HepG2 (cell line): Measurements from ENCODE around the gene TOP1. TPM values are rescaled to one million over a fixed set of nuclear protein-coding genes. Genes with fewer than 3 reads are reported as not detected.

Source experiments
- ARNT ChIP-seq: fragments of 450-650 bp; IDR thresholded peaks from 2 replicates; pipeline ENCODE4 v1.6.1; 2017
- BORCS8-MEF2B ChIP-seq: sonication (generic); formaldehyde crosslinking; IDR thresholded peaks from 2 replicates; pipeline ENCODE4 v1.8.0; 2022; ENCODE audit warnings: mild to moderate bottlenecking, missing genetic modification reagents
- ELF3 ChIP-seq: IDR thresholded peaks from 2 replicates; pipeline ENCODE4 v1.6.1; 2016; ENCODE audit warnings: missing genetic modification reagents, missing compliant biosample characterization
- FOXK1 ChIP-seq: sonication (generic); formaldehyde crosslinking; IDR thresholded peaks from 2 replicates; pipeline ENCODE4 v1.4.0; 2020; ENCODE audit warnings: low read depth, missing genetic modification reagents, borderline replicate concordance
- HNF4G ChIP-seq, 2 experiments: sonication (generic) in 1 of 2; formaldehyde crosslinking in 1 of 2; IDR thresholded peaks; 2 replicates each; pipeline versions ENCODE4 v1.4.0 to v1.6.1; 2011 to 2020; ENCODE audit warnings: borderline replicate concordance in 2 of 2, low read depth in 2 of 2, mild to moderate bottlenecking in 2 of 2, low read length in 1 of 2, missing genetic modification reagents in 1 of 2, moderate library complexity in 1 of 2
- HOXA5 ChIP-seq: sonication (generic); formaldehyde crosslinking; IDR thresholded peaks from 2 replicates; pipeline ENCODE4 v1.4.0; 2020; ENCODE audit warnings: missing genetic modification reagents
- IRF2 ChIP-seq: IDR thresholded peaks from 2 replicates; pipeline ENCODE4 v1.6.1; 2018; ENCODE audit warnings: missing genetic modification reagents, missing compliant biosample characterization
- MTF2 ChIP-seq: sonication (generic); formaldehyde crosslinking; IDR thresholded peaks from 2 replicates; pipeline ENCODE4 v1.5.0; 2020; ENCODE audit warnings: missing genetic modification reagents, borderline replicate concordance
- RFXAP ChIP-seq: sonication (generic); formaldehyde crosslinking; IDR thresholded peaks from 2 replicates; pipeline ENCODE4 v1.4.0; 2020; ENCODE audit warnings: missing genetic modification reagents, borderline replicate concordance
- SALL1 ChIP-seq: sonication (generic); formaldehyde crosslinking; IDR thresholded peaks from 2 replicates; pipeline ENCODE4 v1.8.0; 2022; ENCODE audit warnings: mild to moderate bottlenecking, missing genetic modification reagents
- SOX6 ChIP-seq, 2 experiments: fragments of 450-650 bp in 1 of 2; sonication (generic) in 1 of 2; formaldehyde crosslinking in 1 of 2; IDR thresholded peaks; 2 replicates each; pipeline versions ENCODE4 v1.4.0 to v1.6.1; 2017 to 2020; ENCODE audit warnings: antibody characterized with exemption in 1 of 2, mild to moderate bottlenecking in 1 of 2, missing genetic modification reagents in 1 of 2
- SRF ChIP-seq: IDR thresholded peaks from 2 replicates; pipeline ENCODE4 v1.6.1; 2011; ENCODE audit warnings: mild to moderate bottlenecking, low read depth, low read length, moderate library complexity
- SUZ12 ChIP-seq: fragments of 150-350 bp; IDR thresholded peaks from 2 replicates; pipeline ENCODE4 v1.6.1; 2014; ENCODE audit warnings: low read depth, low read length
- SYNCRIP ChIP-seq: fragments of 200-400 bp; formaldehyde crosslinking; IDR thresholded peaks from 2 replicates; pipeline ENCODE4 v1.6.1; 2018; ENCODE audit warnings: mild to moderate bottlenecking, low read depth, low read length; ENCODE audit not compliant: insufficient read depth
- TOE1 ChIP-seq: sonication (generic); formaldehyde crosslinking; IDR thresholded peaks from 2 replicates; pipeline ENCODE4 v1.4.0; 2020; ENCODE audit warnings: mild to moderate bottlenecking, missing genetic modification reagents
- ZFP1 ChIP-seq: IDR thresholded peaks from 2 replicates; pipeline ENCODE4 v1.6.1; 2016
- ZNF205 ChIP-seq: IDR thresholded peaks from 2 replicates; pipeline ENCODE4 v1.6.1; 2018; ENCODE audit warnings: missing biosample characterization, missing genetic modification reagents
- ZNF230 ChIP-seq: sonication (generic); formaldehyde crosslinking; IDR thresholded peaks from 2 replicates; pipeline ENCODE4 v1.4.0; 2020; ENCODE audit warnings: mild to moderate bottlenecking, missing genetic modification reagents
- ZNF350 ChIP-seq: sonication (generic); formaldehyde crosslinking; IDR thresholded peaks from 2 replicates; pipeline ENCODE4 v1.4.0; 2020; ENCODE audit warnings: mild to moderate bottlenecking, low read depth, missing genetic modification reagents, borderline replicate concordance
- polyA plus RNA-seq, 8 experiments: library from polyadenylated mRNA; depleted of rRNA in 3 of 8; stranded (reverse) in 7 of 8; unstranded in 1 of 8; fragments of >200 nt; fragmentation: Illumina TruSeq in 4 of 8; extraction: Trizol in 4 of 8; gene quantifications; 2 replicates each; pipeline versions ENCODE4 v1.2.1 to v1.2.3, GENCODE V29; 2011 to 2016; ENCODE audit warnings: low read depth in 4 of 8, missing spikeins in 1 of 8, mixed read lengths in 1 of 8; ENCODE audit not compliant: insufficient read depth in 1 of 8
- total RNA-seq, 5 experiments: library from RNA; depleted of rRNA; stranded (reverse); fragments of >200 nt; fragmentation: Illumina TruSeq; extraction: Trizol; gene quantifications; 2 replicates each; pipeline ENCODE4 v1.2.3, GENCODE V29; 2016; ENCODE audit warnings: low read depth in 1 of 5
- TF ChIP-seq, protein P1 (sequence below): sonication (generic); formaldehyde crosslinking; IDR thresholded peaks from 2 replicates; pipeline ENCODE4 v1.4.0; 2020; ENCODE audit warnings: missing genetic modification reagents, borderline replicate concordance
- TF ChIP-seq, protein P2 (sequence below): sonication (generic); formaldehyde crosslinking; IDR thresholded peaks from 2 replicates; pipeline ENCODE4 v1.5.0; 2020; ENCODE audit warnings: mild to moderate bottlenecking, missing genetic modification reagents, borderline replicate concordance

The TOP1 gene
- total and polyA plus RNA-seq, 2 of the 13 experiments (the other 11 are each of a cell fraction or from before 2014, with no cell fraction given): 10.2 to 19.4 TPM

DNA sequence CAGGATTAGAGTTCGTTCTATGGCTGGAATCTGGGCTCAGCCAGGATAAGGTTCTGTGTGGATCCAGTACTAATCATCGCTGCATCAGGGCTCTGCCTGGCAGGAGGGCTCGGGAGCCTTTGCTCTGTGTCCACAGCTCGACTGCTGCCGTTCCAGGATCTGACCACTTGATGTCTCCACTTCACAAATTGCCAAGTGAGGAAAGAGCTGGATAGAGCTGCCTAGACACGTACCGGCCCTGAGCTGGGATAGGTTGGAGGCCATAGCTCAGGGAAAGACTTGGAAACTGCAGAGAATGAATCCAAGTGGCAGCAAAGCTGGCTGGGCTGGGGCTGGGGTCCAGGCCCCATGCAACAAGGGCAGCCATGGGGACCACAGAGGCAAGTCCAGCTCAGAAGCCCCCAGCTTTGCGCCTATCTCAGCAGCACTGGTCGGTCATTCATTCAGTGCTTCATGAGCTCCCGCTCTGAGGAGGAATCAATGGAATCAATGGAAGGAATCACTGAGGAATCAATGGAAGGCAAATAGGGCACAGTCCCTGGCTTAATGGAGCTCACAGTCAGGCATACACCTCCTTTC is 38.0 kb upstream of the TOP1 start (continued):
- TF ChIP-seq, protein P1, sequence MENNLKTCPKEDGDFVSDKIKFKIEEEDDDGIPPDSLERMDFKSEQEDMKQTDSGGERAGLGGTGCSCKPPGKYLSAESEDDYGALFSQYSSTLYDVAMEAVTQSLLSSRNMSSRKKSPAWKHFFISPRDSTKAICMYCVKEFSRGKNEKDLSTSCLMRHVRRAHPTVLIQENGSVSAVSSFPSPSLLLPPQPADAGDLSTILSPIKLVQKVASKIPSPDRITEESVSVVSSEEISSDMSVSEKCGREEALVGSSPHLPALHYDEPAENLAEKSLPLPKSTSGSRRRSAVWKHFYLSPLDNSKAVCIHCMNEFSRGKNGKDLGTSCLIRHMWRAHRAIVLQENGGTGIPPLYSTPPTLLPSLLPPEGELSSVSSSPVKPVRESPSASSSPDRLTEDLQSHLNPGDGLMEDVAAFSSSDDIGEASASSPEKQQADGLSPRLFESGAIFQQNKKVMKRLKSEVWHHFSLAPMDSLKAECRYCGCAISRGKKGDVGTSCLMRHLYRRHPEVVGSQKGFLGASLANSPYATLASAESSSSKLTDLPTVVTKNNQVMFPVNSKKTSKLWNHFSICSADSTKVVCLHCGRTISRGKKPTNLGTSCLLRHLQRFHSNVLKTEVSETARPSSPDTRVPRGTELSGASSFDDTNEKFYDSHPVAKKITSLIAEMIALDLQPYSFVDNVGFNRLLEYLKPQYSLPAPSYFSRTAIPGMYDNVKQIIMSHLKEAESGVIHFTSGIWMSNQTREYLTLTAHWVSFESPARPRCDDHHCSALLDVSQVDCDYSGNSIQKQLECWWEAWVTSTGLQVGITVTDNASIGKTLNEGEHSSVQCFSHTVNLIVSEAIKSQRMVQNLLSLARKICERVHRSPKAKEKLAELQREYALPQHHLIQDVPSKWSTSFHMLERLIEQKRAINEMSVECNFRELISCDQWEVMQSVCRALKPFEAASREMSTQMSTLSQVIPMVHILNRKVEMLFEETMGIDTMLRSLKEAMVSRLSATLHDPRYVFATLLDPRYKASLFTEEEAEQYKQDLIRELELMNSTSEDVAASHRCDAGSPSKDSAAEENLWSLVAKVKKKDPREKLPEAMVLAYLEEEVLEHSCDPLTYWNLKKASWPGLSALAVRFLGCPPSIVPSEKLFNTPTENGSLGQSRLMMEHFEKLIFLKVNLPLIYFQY (CRISPR knock-in tag): peak; percentile 56; the same call in 1 of the 2 replicates
- no peak for TF ChIP-seq MTF2 (CRISPR knock-in tag)
- peak; percentile 87; the same call in 1 of the 2 replicates for TF ChIP-seq ZFP1 (CRISPR knock-in tag)
- peak; percentile 93 for TF ChIP-seq IRF2
- no peak for TF ChIP-seq SOX6 (IDR thresholded peaks at IDR 0.05)
- TF ChIP-seq SOX6 (CRISPR knock-in tag; IDR thresholded peaks at IDR 0.05): peak; percentile 30; the same call in 1 of the 2 replicates
- TF ChIP-seq, protein P2, sequence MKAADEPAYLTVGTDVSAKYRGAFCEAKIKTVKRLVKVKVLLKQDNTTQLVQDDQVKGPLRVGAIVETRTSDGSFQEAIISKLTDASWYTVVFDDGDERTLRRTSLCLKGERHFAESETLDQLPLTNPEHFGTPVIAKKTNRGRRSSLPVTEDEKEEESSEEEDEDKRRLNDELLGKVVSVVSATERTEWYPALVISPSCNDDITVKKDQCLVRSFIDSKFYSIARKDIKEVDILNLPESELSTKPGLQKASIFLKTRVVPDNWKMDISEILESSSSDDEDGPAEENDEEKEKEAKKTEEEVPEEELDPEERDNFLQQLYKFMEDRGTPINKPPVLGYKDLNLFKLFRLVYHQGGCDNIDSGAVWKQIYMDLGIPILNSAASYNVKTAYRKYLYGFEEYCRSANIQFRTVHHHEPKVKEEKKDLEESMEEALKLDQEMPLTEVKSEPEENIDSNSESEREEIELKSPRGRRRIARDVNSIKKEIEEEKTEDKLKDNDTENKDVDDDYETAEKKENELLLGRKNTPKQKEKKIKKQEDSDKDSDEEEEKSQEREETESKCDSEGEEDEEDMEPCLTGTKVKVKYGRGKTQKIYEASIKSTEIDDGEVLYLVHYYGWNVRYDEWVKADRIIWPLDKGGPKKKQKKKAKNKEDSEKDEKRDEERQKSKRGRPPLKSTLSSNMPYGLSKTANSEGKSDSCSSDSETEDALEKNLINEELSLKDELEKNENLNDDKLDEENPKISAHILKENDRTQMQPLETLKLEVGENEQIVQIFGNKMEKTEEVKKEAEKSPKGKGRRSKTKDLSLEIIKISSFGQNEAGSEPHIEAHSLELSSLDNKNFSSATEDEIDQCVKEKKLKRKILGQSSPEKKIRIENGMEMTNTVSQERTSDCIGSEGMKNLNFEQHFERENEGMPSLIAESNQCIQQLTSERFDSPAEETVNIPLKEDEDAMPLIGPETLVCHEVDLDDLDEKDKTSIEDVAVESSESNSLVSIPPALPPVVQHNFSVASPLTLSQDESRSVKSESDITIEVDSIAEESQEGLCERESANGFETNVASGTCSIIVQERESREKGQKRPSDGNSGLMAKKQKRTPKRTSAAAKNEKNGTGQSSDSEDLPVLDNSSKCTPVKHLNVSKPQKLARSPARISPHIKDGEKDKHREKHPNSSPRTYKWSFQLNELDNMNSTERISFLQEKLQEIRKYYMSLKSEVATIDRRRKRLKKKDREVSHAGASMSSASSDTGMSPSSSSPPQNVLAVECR (CRISPR knock-in tag): peak; percentile 24; the same call in 1 of the 2 replicates
- TF ChIP-seq FOXK1 (CRISPR knock-in tag): 0 out of 2 replicates have a peak, but pooled peaks have one; percentile 33
- no peak for TF ChIP-seq RFXAP (CRISPR knock-in tag)
- no peak for TF ChIP-seq SUZ12
- peak; percentile 78; the same call in 1 of the 2 replicates for TF ChIP-seq ELF3 (CRISPR knock-in tag)
- TF ChIP-seq ZNF350: no peak
- TF ChIP-seq ZNF205: peak; percentile 32; the same call in 1 of the 2 replicates
- TF ChIP-seq TOE1 (CRISPR knock-in tag): no peak
- no peak for TF ChIP-seq HNF4G (IDR thresholded peaks at IDR 0.05; ENCODE audit: borderline replicate concordance, low read depth, low read length)
- TF ChIP-seq HNF4G (CRISPR knock-in tag; IDR thresholded peaks at IDR 0.05; ENCODE audit: borderline replicate concordance, low read depth): 0 out of 2 replicates have a peak, but pooled peaks have one; percentile 15
- TF ChIP-seq HOXA5: no peak
- TF ChIP-seq SYNCRIP: no peak
- TF ChIP-seq ZNF230 (CRISPR knock-in tag): peak; percentile 77; the same call in 1 of the 2 replicates
- TF ChIP-seq BORCS8-MEF2B (CRISPR knock-in tag): 0 out of 2 replicates have a peak, but pooled peaks have one; percentile 50
- no peak for TF ChIP-seq ARNT
- TF ChIP-seq SALL1 (CRISPR knock-in tag): peak; percentile 89
- TF ChIP-seq SRF: peak; percentile 63; the same call in 1 of the 2 replicates
